ENCODE data around the gene KCNIP3.
"Not testable (repeated sequence)": the region's sequence is repeated elsewhere in the genome, so short reads cannot be mapped to it uniquely, and the experiment has no call there.

KCNIP3 gene

GRCh38 chr2:95296880-95297487 is at the start of gene KCNIP3:
KCNIP3 (plus strand) TSS chr2:95297347; CDS start chr2:95297439, 92 bp downstream.
- no peak for DNase-seq

- no peak for DNase-seq
Measured at GRCh38 chr2:95258271-95258670, 38.9 kb upstream of the KCNIP3 start.

- DNase-seq = no peak
Measured at GRCh38 chr2:95260028-95261023, 36.8 kb upstream of the KCNIP3 start.

GRCh38 chr2:95261602-95262001 is 35.5 kb upstream of the KCNIP3 start:
- no peak for DNase-seq

- no peak for DNase-seq
Measured at GRCh38 chr2:95262896-95263542, 34.1 kb upstream of the KCNIP3 start.

GRCh38 chr2:95264624-95265023 is 32.5 kb upstream of the KCNIP3 start:
- no peak for DNase-seq

- no peak for DNase-seq
Measured at GRCh38 chr2:95265182-95265581, 32.0 kb upstream of the KCNIP3 start.

GRCh38 chr2:95266781-95267430 is 30.2 kb upstream of the KCNIP3 start:
- DNase-seq = no peak

- DNase-seq = no peak
Measured at GRCh38 chr2:95267458-95268210, 29.5 kb upstream of the KCNIP3 start.

- no peak for DNase-seq
Measured at GRCh38 chr2:95268211-95269035, 28.7 kb upstream of the KCNIP3 start.

- no peak for DNase-seq
Measured at GRCh38 chr2:95269036-95269680, 28.0 kb upstream of the KCNIP3 start.

GRCh38 chr2:95269745-95270144 is 27.4 kb upstream of the KCNIP3 start:
- not testable (repeated sequence) for DNase-seq

GRCh38 chr2:95270541-95271081 is 26.5 kb upstream of the KCNIP3 start:
- no peak for DNase-seq

- no peak for DNase-seq
Measured at GRCh38 chr2:95271381-95271971, 25.7 kb upstream of the KCNIP3 start.

GRCh38 chr2:95272299-95272751 is 24.8 kb upstream of the KCNIP3 start:
- DNase-seq = no peak

GRCh38 chr2:95272781-95273180 is 24.4 kb upstream of the KCNIP3 start:
- no peak for DNase-seq

- DNase-seq = no peak
Measured at GRCh38 chr2:95273566-95274290, 23.4 kb upstream of the KCNIP3 start.

- no peak for DNase-seq
Measured at GRCh38 chr2:95274291-95275150, 22.6 kb upstream of the KCNIP3 start, which contains the start of gene PROM2. PROM2 (plus strand) TSS chr2:95274449; CDS start chr2:95274586, 137 bp downstream.
